ENCODE data around the gene TNFSF4. TPM values are rescaled to one million over a fixed set of nuclear protein-coding genes. Genes with fewer than 3 reads are reported as not detected.
A peak's percentile ranks its signal among the peaks of the same experiment; 100 is the strongest.

Gene TNFSF4
- total RNA-seq, 2 donors from 2014 or later: 3.3 to 6.2 TPM

DNA sequence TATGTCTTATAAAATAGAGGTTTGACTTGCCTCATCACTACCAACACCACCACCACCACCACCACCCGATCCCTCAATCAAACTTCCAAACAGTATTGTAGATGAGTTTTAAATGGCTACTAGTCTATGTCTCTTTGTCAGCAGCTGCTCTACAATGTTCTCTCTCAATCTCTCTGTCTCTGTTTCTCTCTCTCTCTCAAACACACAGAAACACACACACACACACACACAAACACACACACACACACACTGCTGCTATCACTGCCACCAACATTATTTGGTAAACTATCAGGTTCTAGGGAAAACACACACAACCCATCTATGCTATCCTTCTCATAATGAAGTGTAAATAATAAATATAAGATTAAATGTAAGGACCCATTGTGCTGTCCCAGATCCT is 2.4 kb downstream of the TNFSF4 start:
- no peak overlapping the region for H3K4me3 Mint-ChIP-seq
- H3K9ac ChIP-seq (ENCODE audit: extremely low read depth, low read length, poor library complexity, severe bottlenecking): no peak overlapping the region
- H3K27me3 Mint-ChIP-seq (ENCODE audit: insufficient read depth): peaks cover 4% of the 10 kb centered on the region
- WGBS, 2 experiments (ENCODE audit: insufficient coverage in 1 of 2, insufficient read length in 1 of 2): 100% methylated on average over 1 of the region's 1 CpG; no CpG with 5 or more reads in 1 of the 2 experiments
- no peak overlapping the region for H3K27ac Mint-ChIP-seq
- no peaks in the 10 kb centered on the region for H3K9me3 ChIP-seq (ENCODE audit: control insufficient read depth, low read length)
- H3K27ac ChIP-seq (ENCODE audit: low read depth, low read length): no peak overlapping the region
- H3K4me1 ChIP-seq (ENCODE audit: control insufficient read depth, insufficient read depth, low read length): peaks cover 3% of the 10 kb centered on the region
- TF ChIP-seq, protein P1, sequence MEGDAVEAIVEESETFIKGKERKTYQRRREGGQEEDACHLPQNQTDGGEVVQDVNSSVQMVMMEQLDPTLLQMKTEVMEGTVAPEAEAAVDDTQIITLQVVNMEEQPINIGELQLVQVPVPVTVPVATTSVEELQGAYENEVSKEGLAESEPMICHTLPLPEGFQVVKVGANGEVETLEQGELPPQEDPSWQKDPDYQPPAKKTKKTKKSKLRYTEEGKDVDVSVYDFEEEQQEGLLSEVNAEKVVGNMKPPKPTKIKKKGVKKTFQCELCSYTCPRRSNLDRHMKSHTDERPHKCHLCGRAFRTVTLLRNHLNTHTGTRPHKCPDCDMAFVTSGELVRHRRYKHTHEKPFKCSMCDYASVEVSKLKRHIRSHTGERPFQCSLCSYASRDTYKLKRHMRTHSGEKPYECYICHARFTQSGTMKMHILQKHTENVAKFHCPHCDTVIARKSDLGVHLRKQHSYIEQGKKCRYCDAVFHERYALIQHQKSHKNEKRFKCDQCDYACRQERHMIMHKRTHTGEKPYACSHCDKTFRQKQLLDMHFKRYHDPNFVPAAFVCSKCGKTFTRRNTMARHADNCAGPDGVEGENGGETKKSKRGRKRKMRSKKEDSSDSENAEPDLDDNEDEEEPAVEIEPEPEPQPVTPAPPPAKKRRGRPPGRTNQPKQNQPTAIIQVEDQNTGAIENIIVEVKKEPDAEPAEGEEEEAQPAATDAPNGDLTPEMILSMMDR (conservative IDR thresholded peaks at IDR 0.05): no peak
- no peaks in the 10 kb centered on the region for H3K27me3 ChIP-seq (ENCODE audit: control insufficient read depth, insufficient read depth, low read length, poor library complexity, severe bottlenecking)
- no peak overlapping the region for H3K4me3 ChIP-seq (ENCODE audit: low read length)
- H3K4me1 Mint-ChIP-seq: peaks cover 22% of the 10 kb centered on the region
- H3K9me3 Mint-ChIP-seq: no peaks in the 10 kb centered on the region
- DNase-seq: no peak
- H3K36me3 ChIP-seq (ENCODE audit: control insufficient read depth, insufficient read depth, low read length): no peaks in the 10 kb centered on the region
- no peaks in the 10 kb centered on the region for H3K36me3 Mint-ChIP-seq (ENCODE audit: low read depth)

DNA sequence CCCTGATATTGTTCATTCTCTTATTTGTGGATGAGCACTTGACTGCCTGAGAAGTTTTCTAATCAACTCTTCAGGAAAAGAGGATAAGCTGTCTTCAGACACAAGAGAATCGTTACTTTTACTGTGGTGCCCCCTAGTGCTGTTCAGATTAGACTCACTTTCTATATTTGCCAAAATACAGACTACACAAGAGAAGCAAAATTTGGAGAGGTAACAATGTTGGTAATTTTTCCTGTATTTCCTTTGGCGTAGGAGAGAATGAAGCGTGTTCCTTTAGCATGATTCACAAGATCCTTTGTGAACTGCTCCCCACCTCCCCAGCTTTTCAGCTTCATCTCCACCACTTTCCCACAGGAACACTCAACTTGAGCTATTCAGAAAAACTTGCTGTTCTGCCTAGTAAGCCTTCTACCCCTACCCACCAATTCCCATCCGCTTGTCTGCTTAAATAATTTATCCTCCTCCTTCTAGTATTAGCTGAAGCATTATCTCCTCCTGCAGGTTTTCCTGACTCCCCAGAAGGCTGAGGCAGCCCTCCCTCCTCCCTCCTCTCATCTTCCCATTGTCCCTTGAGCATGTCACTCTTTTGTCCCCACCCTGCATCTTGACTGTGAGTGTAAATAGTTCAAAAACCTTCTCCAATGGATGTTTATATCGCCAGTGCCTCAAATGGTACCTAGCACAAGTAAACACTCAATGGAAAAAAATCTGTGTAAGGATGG is 4.5 kb downstream of the TNFSF4 start:
- Histone ChIP-seq H3K4me3 (ENCODE audit: low read length) (no peak overlapping the region), H3K9ac (ENCODE audit: extremely low read depth, low read length, poor library complexity, severe bottlenecking) (no peak overlapping the region), H3K4me1 (ENCODE audit: control insufficient read depth, insufficient read depth, low read length) (peaks cover 3% of the 10 kb centered on the region), H3K27ac (ENCODE audit: low read depth, low read length) (no peak overlapping the region), H3K27me3 (ENCODE audit: control insufficient read depth, insufficient read depth, low read length, poor library complexity, severe bottlenecking) (no peaks in the 10 kb centered on the region), H3K36me3 (ENCODE audit: control insufficient read depth, insufficient read depth, low read length) (no peaks in the 10 kb centered on the region), H3K9me3 (ENCODE audit: control insufficient read depth, low read length) (no peaks in the 10 kb centered on the region)
- WGBS, 2 experiments (ENCODE audit: insufficient coverage in 1 of 2, insufficient read length in 1 of 2): 70 to 86% methylated on average over 1 to 5 of the region's 5 CpGs
- Mint-ChIP-seq H3K27me3 (ENCODE audit: insufficient read depth) (no peaks in the 10 kb centered on the region), H3K27ac (no peak overlapping the region), H3K4me1 (peaks cover 22% of the 10 kb centered on the region), H3K9me3 (no peaks in the 10 kb centered on the region), H3K36me3 (ENCODE audit: low read depth) (no peaks in the 10 kb centered on the region), H3K4me3 (no peak overlapping the region)
- TF ChIP-seq, protein P1 (conservative IDR thresholded peaks at IDR 0.05): peak; percentile 77
- DNase-seq: peak; percentile 57

DNA sequence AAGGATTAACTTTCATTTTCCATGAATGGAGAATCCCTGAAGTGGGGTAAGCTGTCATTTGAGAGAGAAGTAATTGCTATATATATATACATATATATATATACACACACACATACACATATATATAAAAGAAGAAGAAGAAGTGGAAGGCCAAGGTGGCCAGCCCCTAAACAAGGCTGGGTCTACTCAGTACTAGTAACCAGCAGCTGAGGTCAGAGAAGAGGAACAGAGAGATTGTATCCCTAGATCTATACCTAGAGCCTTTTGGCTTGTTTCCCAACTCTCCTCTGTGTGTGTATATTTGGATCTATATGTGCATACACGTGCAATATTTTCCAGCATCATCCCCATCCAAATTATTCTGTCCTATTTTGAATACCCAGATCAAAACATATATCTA is 5.2 kb downstream of the TNFSF4 start:
- H3K36me3 ChIP-seq (ENCODE audit: control insufficient read depth, insufficient read depth, low read length): no peaks in the 10 kb centered on the region
- Mint-ChIP-seq H3K36me3 (ENCODE audit: low read depth) (no peaks in the 10 kb centered on the region), H3K4me1 (peaks cover 16% of the 10 kb centered on the region)

More for the DNA sequence above, 5.2 kb downstream of the TNFSF4 start:
- Histone ChIP-seq H3K9ac (ENCODE audit: extremely low read depth, low read length, poor library complexity, severe bottlenecking) (no peak overlapping the region), H3K27ac (ENCODE audit: low read depth, low read length) (no peak overlapping the region), H3K9me3 (ENCODE audit: control insufficient read depth, low read length) (no peaks in the 10 kb centered on the region), H3K27me3 (ENCODE audit: control insufficient read depth, insufficient read depth, low read length, poor library complexity, severe bottlenecking) (no peaks in the 10 kb centered on the region), H3K4me3 (ENCODE audit: low read length) (no peak overlapping the region), H3K4me1 (ENCODE audit: control insufficient read depth, insufficient read depth, low read length) (peaks cover 3% of the 10 kb centered on the region)
- TF ChIP-seq, protein P1 (conservative IDR thresholded peaks at IDR 0.05): no peak
- no peak overlapping the region for H3K4me3 Mint-ChIP-seq
- no peaks in the 10 kb centered on the region for H3K27me3 Mint-ChIP-seq (ENCODE audit: insufficient read depth)
- no peak for DNase-seq
- H3K9me3 Mint-ChIP-seq: no peaks in the 10 kb centered on the region
- 100% methylated on average over 1 of the region's 1 CpG; no CpG with 5 or more reads in 1 of the 2 experiments for WGBS, 2 experiments (ENCODE audit: insufficient coverage in 1 of 2, insufficient read length in 1 of 2)
- H3K27ac Mint-ChIP-seq: no peak overlapping the region
